ENCODE results near the gene NPB. TPM values are rescaled to one million over a fixed set of nuclear protein-coding genes. Genes with fewer than 3 reads are reported as not detected.

NPB gene
- total and polyA plus RNA-seq, 2 donors (not counting 1 experiment from before 2014, with no cell fraction given), result 0.31 to 0.83 TPM

DNA sequence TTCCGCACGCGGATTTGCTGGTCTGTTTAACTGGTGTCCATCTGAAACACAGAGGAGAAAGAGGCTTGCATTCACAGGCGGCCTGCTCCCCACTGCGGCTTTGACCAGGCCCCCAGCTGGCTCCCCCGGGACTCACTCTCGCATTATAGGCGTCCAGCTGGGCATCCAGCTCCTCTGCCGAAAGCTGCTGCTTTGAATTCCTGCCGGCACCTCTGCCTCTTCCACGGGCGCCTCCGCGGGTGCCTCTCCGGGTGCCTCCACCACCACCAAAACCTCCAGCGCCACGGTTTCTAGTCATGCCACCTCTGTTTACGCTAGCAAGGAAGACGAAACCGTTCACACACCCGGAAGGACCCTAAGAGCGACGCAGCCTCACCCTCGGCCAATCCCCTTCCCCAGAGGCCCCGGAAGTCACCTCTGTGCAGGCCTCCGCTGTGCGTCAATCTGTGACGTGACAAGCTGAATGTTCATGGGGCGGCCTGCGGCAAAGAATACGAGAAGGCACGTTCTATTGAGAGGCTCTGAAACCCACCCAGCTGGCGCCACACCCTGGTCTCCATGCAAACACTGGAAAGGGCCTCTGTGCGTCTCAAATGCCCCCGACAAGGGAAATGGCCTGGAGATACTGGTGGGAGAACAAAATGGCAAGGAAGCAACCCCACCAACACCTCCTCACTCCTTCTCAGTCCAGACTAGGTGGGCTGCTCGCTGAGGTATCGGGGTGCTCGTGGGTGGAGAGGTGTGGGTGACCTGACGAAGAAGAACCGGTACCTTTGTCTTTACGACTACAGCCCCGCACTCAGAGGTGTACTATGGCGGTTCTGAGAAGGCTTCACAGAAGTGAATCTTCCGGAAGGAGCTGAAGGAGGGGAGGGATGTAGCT lies 13.7 kb upstream of the NPB start:
- Histone ChIP-seq H3K9ac (ENCODE audit: insufficient read depth, low read length) (no peak overlapping the region), H3K27me3 (ENCODE audit: control insufficient read depth, insufficient read depth, low read length) (no peaks in the 10 kb centered on the region), H2AFZ (ENCODE audit: low read length) (no peak overlapping the region), H3K9me3 (ENCODE audit: control insufficient read depth, insufficient read depth, low read depth, low read length) (no peaks in the 10 kb centered on the region), H3K36me3 (ENCODE audit: control insufficient read depth, insufficient read depth, low read length) (peaks cover 35% of the 10 kb centered on the region), H3K4me3 (replicated peaks in 1 of 4; ENCODE audit: control extremely low read depth in 1 of 4, insufficient read depth in 1 of 4, low read depth in 3 of 4, low read length in 4 of 4) (no peak overlapping the region), H4K20me1 (ENCODE audit: control insufficient read depth, extremely low read depth, insufficient read depth, low read length) (no peaks in the 10 kb centered on the region), H3K4me2 (ENCODE audit: extremely low read depth, insufficient read depth, low read length) (no peak overlapping the region), H3K27ac (ENCODE audit: insufficient read depth, low read length) (no peak overlapping the region), H3K79me2 (ENCODE audit: control insufficient read depth, insufficient read depth, low read length) (peaks cover 59% of the 10 kb centered on the region), H3K4me1 (ENCODE audit: control insufficient read depth, extremely low read depth, insufficient read depth, low read length) (peaks cover 19% of the 10 kb centered on the region)
- no peak for DNase-seq (ENCODE audit: low read depth in 2 of 2)
- TF ChIP-seq, protein P1, sequence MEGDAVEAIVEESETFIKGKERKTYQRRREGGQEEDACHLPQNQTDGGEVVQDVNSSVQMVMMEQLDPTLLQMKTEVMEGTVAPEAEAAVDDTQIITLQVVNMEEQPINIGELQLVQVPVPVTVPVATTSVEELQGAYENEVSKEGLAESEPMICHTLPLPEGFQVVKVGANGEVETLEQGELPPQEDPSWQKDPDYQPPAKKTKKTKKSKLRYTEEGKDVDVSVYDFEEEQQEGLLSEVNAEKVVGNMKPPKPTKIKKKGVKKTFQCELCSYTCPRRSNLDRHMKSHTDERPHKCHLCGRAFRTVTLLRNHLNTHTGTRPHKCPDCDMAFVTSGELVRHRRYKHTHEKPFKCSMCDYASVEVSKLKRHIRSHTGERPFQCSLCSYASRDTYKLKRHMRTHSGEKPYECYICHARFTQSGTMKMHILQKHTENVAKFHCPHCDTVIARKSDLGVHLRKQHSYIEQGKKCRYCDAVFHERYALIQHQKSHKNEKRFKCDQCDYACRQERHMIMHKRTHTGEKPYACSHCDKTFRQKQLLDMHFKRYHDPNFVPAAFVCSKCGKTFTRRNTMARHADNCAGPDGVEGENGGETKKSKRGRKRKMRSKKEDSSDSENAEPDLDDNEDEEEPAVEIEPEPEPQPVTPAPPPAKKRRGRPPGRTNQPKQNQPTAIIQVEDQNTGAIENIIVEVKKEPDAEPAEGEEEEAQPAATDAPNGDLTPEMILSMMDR (conservative IDR thresholded peaks at IDR 0.05 in 1 of 2, IDR thresholded peaks at IDR 0.05 in 1 of 2; ENCODE audit: low read depth in 1 of 2, low read length in 2 of 2), result no peak
- TF ChIP-seq EZH2 (IDR thresholded peaks at IDR 0.05; ENCODE audit: low read length, missing control alignments), result no peak

DNA sequence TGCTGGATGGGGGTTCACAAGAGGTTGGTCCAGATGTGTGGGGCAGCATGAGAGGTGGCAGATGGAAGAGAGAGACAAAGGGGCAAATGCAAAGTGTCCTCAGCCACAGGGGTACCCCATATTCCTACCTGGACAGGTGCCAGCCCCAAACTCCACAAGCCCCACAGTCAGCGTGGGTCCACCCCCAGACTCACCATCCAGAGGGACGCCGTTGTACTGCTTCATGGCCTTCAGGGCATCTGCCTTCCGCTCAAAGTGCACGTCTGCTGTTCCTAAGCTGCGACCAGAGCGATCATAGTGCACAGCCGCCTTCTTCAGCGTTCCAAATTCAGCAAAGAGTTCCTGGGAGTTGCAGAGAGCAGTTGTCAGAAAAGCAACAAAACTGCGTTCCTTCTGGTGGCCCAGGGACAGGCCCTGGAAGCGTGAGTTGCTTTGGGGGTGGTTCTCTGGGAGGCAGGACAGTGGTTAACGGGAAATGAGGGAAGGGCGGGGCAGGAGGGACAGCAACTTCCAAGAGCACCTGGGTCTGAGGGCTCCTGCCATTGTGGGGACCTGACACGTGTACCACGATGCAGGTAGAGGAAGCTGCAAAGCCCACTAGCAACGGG lies 12.9 kb upstream of the NPB start:
- no peak overlapping the region for H3K4me2 ChIP-seq (ENCODE audit: extremely low read depth, insufficient read depth, low read length)
- H2AFZ ChIP-seq (ENCODE audit: low read length), result no peak overlapping the region
- H3K9me3 ChIP-seq (ENCODE audit: control insufficient read depth, insufficient read depth, low read depth, low read length), result no peaks in the 10 kb centered on the region
- H4K20me1 ChIP-seq (ENCODE audit: control insufficient read depth, extremely low read depth, insufficient read depth, low read length), result no peaks in the 10 kb centered on the region
- H3K79me2 ChIP-seq (ENCODE audit: control insufficient read depth, insufficient read depth, low read length), result peaks cover 64% of the 10 kb centered on the region
- no peak for DNase-seq (ENCODE audit: low read depth in 2 of 2)
- H3K36me3 ChIP-seq (ENCODE audit: control insufficient read depth, insufficient read depth, low read length), result peaks cover 37% of the 10 kb centered on the region
- peaks cover 19% of the 10 kb centered on the region for H3K4me1 ChIP-seq (ENCODE audit: control insufficient read depth, extremely low read depth, insufficient read depth, low read length)
- no peak overlapping the region for H3K9ac ChIP-seq (ENCODE audit: insufficient read depth, low read length)
- no peak overlapping the region for H3K27ac ChIP-seq (ENCODE audit: insufficient read depth, low read length)
- H3K27me3 ChIP-seq (ENCODE audit: control insufficient read depth, insufficient read depth, low read length), result no peaks in the 10 kb centered on the region
- TF ChIP-seq, protein P1 (conservative IDR thresholded peaks at IDR 0.05 in 1 of 2, IDR thresholded peaks at IDR 0.05 in 1 of 2; ENCODE audit: low read depth in 1 of 2, low read length in 2 of 2), result no peak
- no peak for TF ChIP-seq EZH2 (IDR thresholded peaks at IDR 0.05; ENCODE audit: low read length, missing control alignments)
- H3K4me3 ChIP-seq (replicated peaks in 1 of 4; ENCODE audit: control extremely low read depth in 1 of 4, insufficient read depth in 1 of 4, low read depth in 3 of 4, low read length in 4 of 4), result no peak overlapping the region

DNA sequence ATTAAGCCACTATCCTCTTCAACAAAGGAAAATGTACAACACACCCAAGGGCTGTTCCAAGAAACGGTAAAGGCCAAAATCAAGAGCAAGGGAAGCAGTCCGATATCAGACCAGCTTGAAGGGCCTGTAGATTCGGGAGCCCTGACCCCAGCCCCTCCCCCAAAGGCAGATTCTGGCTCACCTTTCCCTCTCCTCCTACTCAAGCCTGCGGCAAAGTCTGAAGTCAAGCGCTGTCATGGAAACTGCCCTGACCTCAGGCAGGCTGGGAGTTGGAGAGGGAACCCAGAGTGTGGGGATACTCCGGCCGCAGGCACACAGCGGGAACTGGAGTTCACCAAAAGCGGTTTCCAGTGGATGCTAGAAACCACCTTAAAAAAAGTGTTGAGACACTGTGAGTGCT lies 12.4 kb upstream of the NPB start:
- no peaks in the 10 kb centered on the region for H3K27me3 ChIP-seq (ENCODE audit: control insufficient read depth, insufficient read depth, low read length)
- peaks cover 65% of the 10 kb centered on the region for H3K79me2 ChIP-seq (ENCODE audit: control insufficient read depth, insufficient read depth, low read length)
- no peak overlapping the region for H2AFZ ChIP-seq (ENCODE audit: low read length)
- no peak overlapping the region for H3K9ac ChIP-seq (ENCODE audit: insufficient read depth, low read length)
- no peak for DNase-seq (ENCODE audit: low read depth in 2 of 2)
- H3K4me3 ChIP-seq (replicated peaks in 1 of 4; ENCODE audit: control extremely low read depth in 1 of 4, insufficient read depth in 1 of 4, low read depth in 3 of 4, low read length in 4 of 4), result peak overlapping the region in 3 of 4 experiments; percentile 80 to 90 (median 85)
- H3K36me3 ChIP-seq (ENCODE audit: control insufficient read depth, insufficient read depth, low read length), result peaks cover 39% of the 10 kb centered on the region
- TF ChIP-seq, protein P1 (conservative IDR thresholded peaks at IDR 0.05 in 1 of 2, IDR thresholded peaks at IDR 0.05 in 1 of 2; ENCODE audit: low read depth in 1 of 2, low read length in 2 of 2), result no peak
- no peak for TF ChIP-seq EZH2 (IDR thresholded peaks at IDR 0.05; ENCODE audit: low read length, missing control alignments)
- no peaks in the 10 kb centered on the region for H3K9me3 ChIP-seq (ENCODE audit: control insufficient read depth, insufficient read depth, low read depth, low read length)
- H3K4me1 ChIP-seq (ENCODE audit: control insufficient read depth, extremely low read depth, insufficient read depth, low read length), result peaks cover 19% of the 10 kb centered on the region
- peak overlapping the region; percentile 73 for H3K4me2 ChIP-seq (ENCODE audit: extremely low read depth, insufficient read depth, low read length)
- peak overlapping the region; percentile 20 for H3K27ac ChIP-seq (ENCODE audit: insufficient read depth, low read length)
- H4K20me1 ChIP-seq (ENCODE audit: control insufficient read depth, extremely low read depth, insufficient read depth, low read length), result no peaks in the 10 kb centered on the region

All from fibroblast of lung (primary cell).